ENCODE measurements around the gene UAP1L1. TPM values are rescaled to one million over a fixed set of nuclear protein-coding genes. Genes with fewer than 3 reads are reported as not detected.

The UAP1L1 gene
- total RNA-seq, 1 donor from 2014 or later: 5.4 TPM

GRCh38 chr9:137079401-137079787 lies 2.1 kb downstream of the UAP1L1 start:
- Mint-ChIP-seq H3K9me3 (no peaks in the 10 kb centered on the region), H3K4me3 (no peak overlapping the region), H3K4me1 (ENCODE audit: unreplicated experiment) (no peaks in the 10 kb centered on the region), H3K27ac (no peak overlapping the region), H3K27me3 (peaks cover 59% of the 10 kb centered on the region), H3K36me3 (no peaks in the 10 kb centered on the region)
- DNase-seq (ENCODE audit: extremely low spot score, unreplicated experiment): no peak
- TF ChIP-seq CTCF (conservative IDR thresholded peaks at IDR 0.05): no peak

GRCh38 chr9:137080260-137081122 lies 3.2 kb downstream of the UAP1L1 start:
- Mint-ChIP-seq H3K36me3 (no peaks in the 10 kb centered on the region), H3K27ac (no peak overlapping the region), H3K9me3 (no peaks in the 10 kb centered on the region), H3K4me3 (no peak overlapping the region), H3K27me3 (peaks cover 49% of the 10 kb centered on the region), H3K4me1 (ENCODE audit: unreplicated experiment) (no peaks in the 10 kb centered on the region)
- no peak for TF ChIP-seq CTCF (conservative IDR thresholded peaks at IDR 0.05)
- DNase-seq (ENCODE audit: extremely low spot score, unreplicated experiment): no peak

- Mint-ChIP-seq H3K9me3 (no peaks in the 10 kb centered on the region), H3K27ac (no peak overlapping the region), H3K4me3 (no peak overlapping the region), H3K27me3 (peaks cover 36% of the 10 kb centered on the region), H3K36me3 (no peaks in the 10 kb centered on the region), H3K4me1 (ENCODE audit: unreplicated experiment) (no peaks in the 10 kb centered on the region)
- no peak for DNase-seq (ENCODE audit: extremely low spot score, unreplicated experiment)
- TF ChIP-seq CTCF (conservative IDR thresholded peaks at IDR 0.05): no peak
Measured at GRCh38 chr9:137082222-137082924, 5.1 kb downstream of the UAP1L1 start.

GRCh38 chr9:137082925-137083290 lies 5.6 kb downstream of the UAP1L1 start:
- Mint-ChIP-seq H3K4me1 (ENCODE audit: unreplicated experiment) (peaks cover 5% of the 10 kb centered on the region), H3K27me3 (peaks cover 36% of the 10 kb centered on the region), H3K4me3 (no peak overlapping the region), H3K9me3 (no peaks in the 10 kb centered on the region), H3K36me3 (no peaks in the 10 kb centered on the region), H3K27ac (no peak overlapping the region)
- no peak for TF ChIP-seq CTCF (conservative IDR thresholded peaks at IDR 0.05)
- DNase-seq (ENCODE audit: extremely low spot score, unreplicated experiment): no peak

GRCh38 chr9:137083394-137084004 lies 6.2 kb downstream of the UAP1L1 start:
- peaks cover 8% of the 10 kb centered on the region for H3K4me1 Mint-ChIP-seq (ENCODE audit: unreplicated experiment)
- no peak overlapping the region for H3K27ac Mint-ChIP-seq
- peak overlapping the region; percentile 28 for H3K4me3 Mint-ChIP-seq
- H3K27me3 Mint-ChIP-seq: peaks cover 33% of the 10 kb centered on the region
- H3K36me3 Mint-ChIP-seq: no peaks in the 10 kb centered on the region
- TF ChIP-seq CTCF (conservative IDR thresholded peaks at IDR 0.05): no peak
- no peak for DNase-seq (ENCODE audit: extremely low spot score, unreplicated experiment)
- no peaks in the 10 kb centered on the region for H3K9me3 Mint-ChIP-seq
